ENCODE results near the gene SPSB1. TPM values are rescaled to one million over a fixed set of nuclear protein-coding genes. Genes with fewer than 3 reads are reported as not detected.

The SPSB1 gene
- total and polyA plus RNA-seq, 2 experiments from 2014 or later: 2.4 to 6.8 TPM

DNA sequence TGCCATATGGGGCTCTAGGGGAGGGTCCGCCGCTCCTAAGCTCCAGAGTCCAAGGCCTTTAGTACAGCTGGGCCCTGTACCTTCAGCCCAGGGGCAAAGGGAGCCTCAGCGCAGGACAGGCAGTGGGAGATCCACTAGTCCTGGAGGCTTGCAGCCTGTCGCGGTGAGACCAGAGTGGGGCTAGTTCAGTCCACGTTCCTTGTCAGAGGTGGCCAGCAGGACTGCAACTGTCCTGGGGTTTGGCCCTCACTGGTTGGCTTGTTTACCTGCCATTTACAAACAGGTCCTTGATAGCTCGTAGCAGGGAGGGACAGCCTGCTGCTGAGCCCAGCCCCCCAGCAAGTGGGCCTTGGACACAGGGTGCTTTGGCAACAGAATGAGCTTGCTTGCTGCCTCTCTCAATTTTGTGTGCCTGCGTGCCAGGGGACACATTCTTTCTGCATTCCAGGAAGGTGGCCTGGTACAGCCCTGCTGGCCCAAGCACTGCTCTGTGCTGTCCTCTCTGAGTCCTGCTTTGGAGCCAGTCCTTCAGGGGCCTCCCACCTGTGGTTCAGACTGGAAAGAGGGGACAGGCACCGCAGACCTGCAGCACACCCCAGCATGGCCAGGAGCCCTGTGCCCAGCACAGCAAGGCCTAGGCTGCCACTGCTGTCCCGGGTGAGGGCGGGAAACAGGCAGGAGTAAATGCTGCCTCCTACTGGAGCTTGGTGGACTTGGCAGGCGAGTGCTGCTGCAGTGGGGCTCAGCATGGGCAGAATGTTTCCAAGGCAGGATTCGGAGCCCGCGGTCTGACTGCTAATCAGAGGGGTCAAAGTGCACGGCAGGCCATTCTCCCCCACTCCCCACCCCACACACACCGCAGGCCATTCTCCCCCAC lies 42.9 kb upstream of the SPSB1 start:
- no peak overlapping the region for H3K4me2 ChIP-seq
- Mint-ChIP-seq H3K27me3 (ENCODE audit: insufficient read depth, low read depth, poor library complexity) (peaks cover 17% of the 10 kb centered on the region), H3K36me3 (ENCODE audit: low read depth) (no peaks in the 10 kb centered on the region; the same call in 2 of the 3 replicates), H3K4me3 (no peak overlapping the region), H3K9me3 (no peaks in the 10 kb centered on the region), H3K27ac (peak overlapping the region; percentile 82; the same call in 1 of the 2 replicates), H3K4me1 (peaks cover 58% of the 10 kb centered on the region)
- H3K27me3 ChIP-seq (ENCODE audit: insufficient read depth): no peaks in the 10 kb centered on the region
- no peak overlapping the region for H3K27ac ChIP-seq (ENCODE audit: low read depth)
- no peaks in the 10 kb centered on the region for H3K79me2 ChIP-seq (replicated peaks; ENCODE audit: insufficient read depth)
- no peaks in the 10 kb centered on the region for H4K20me1 ChIP-seq (replicated peaks; ENCODE audit: insufficient read depth)
- H3F3A ChIP-seq (replicated peaks; ENCODE audit: low read depth): no peaks in the 10 kb centered on the region
- no peaks in the 10 kb centered on the region for H3K9me2 ChIP-seq (ENCODE audit: insufficient read depth)
- ATAC-seq (peak; percentile 74), DNase-seq (ENCODE audit: low spot score) (peak; percentile 85)
- TF ChIP-seq, protein P1, sequence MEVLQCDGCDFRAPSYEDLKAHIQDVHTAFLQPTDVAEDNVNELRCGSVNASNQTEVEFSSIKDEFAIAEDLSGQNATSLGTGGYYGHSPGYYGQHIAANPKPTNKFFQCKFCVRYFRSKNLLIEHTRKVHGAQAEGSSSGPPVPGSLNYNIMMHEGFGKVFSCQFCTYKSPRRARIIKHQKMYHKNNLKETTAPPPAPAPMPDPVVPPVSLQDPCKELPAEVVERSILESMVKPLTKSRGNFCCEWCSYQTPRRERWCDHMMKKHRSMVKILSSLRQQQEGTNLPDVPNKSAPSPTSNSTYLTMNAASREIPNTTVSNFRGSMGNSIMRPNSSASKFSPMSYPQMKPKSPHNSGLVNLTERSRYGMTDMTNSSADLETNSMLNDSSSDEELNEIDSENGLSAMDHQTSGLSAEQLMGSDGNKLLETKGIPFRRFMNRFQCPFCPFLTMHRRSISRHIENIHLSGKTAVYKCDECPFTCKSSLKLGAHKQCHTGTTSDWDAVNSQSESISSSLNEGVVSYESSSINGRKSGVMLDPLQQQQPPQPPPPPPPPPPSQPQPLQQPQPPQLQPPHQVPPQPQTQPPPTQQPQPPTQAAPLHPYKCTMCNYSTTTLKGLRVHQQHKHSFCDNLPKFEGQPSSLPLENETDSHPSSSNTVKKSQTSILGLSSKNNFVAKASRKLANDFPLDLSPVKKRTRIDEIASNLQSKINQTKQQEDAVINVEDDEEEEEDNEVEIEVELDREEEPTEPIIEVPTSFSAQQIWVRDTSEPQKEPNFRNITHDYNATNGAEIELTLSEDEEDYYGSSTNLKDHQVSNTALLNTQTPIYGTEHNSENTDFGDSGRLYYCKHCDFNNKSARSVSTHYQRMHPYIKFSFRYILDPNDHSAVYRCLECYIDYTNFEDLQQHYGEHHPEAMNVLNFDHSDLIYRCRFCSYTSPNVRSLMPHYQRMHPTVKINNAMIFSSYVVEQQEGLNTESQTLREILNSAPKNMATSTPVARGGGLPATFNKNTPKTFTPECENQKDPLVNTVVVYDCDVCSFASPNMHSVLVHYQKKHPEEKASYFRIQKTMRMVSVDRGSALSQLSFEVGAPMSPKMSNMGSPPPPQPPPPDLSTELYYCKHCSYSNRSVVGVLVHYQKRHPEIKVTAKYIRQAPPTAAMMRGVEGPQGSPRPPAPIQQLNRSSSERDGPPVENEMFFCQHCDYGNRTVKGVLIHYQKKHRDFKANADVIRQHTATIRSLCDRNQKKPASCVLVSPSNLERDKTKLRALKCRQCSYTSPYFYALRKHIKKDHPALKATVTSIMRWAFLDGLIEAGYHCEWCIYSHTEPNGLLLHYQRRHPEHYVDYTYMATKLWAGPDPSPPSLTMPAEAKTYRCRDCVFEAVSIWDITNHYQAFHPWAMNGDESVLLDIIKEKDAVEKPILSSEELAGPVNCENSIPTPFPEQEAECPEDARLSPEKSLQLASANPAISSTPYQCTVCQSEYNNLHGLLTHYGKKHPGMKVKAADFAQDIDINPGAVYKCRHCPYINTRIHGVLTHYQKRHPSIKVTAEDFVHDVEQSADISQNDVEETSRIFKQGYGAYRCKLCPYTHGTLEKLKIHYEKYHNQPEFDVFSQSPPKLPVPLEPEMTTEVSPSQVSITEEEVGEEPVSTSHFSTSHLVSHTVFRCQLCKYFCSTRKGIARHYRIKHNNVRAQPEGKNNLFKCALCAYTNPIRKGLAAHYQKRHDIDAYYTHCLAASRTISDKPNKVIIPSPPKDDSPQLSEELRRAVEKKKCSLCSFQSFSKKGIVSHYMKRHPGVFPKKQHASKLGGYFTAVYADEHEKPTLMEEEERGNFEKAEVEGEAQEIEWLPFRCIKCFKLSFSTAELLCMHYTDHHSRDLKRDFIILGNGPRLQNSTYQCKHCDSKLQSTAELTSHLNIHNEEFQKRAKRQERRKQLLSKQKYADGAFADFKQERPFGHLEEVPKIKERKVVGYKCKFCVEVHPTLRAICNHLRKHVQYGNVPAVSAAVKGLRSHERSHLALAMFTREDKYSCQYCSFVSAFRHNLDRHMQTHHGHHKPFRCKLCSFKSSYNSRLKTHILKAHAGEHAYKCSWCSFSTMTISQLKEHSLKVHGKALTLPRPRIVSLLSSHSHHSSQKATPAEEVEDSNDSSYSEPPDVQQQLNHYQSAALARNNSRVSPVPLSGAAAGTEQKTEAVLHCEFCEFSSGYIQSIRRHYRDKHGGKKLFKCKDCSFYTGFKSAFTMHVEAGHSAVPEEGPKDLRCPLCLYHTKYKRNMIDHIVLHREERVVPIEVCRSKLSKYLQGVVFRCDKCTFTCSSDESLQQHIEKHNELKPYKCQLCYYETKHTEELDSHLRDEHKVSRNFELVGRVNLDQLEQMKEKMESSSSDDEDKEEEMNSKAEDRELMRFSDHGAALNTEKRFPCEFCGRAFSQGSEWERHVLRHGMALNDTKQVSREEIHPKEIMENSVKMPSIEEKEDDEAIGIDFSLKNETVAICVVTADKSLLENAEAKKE (CRISPR knock-in tag; IDR thresholded peaks at IDR 0.05): no peak
- TF ChIP-seq EZH2 (IDR thresholded peaks at IDR 0.05; ENCODE audit: low read depth, unreplicated experiment) (no peak), JUNB (IDR thresholded peaks at IDR 0.05; ENCODE audit: unreplicated experiment) (no peak), NANOG (IDR thresholded peaks at IDR 0.05; ENCODE audit: borderline replicate concordance) (no peak), STAT1 (IDR thresholded peaks at IDR 0.05; ENCODE audit: unreplicated experiment) (no peak), ZNF331 (CRISPR knock-in tag; IDR thresholded peaks at IDR 0.05; ENCODE audit: low read depth) (0 out of 2 replicates have a peak, but pooled peaks have one; percentile 20), EZH2phosphoT487 (IDR thresholded peaks at IDR 0.05; ENCODE audit: unreplicated experiment) (no peak), CREB1 (CRISPR knock-in tag; IDR thresholded peaks at IDR 0.05; ENCODE audit: low read depth) (no peak)
- TF ChIP-seq, protein P2, sequence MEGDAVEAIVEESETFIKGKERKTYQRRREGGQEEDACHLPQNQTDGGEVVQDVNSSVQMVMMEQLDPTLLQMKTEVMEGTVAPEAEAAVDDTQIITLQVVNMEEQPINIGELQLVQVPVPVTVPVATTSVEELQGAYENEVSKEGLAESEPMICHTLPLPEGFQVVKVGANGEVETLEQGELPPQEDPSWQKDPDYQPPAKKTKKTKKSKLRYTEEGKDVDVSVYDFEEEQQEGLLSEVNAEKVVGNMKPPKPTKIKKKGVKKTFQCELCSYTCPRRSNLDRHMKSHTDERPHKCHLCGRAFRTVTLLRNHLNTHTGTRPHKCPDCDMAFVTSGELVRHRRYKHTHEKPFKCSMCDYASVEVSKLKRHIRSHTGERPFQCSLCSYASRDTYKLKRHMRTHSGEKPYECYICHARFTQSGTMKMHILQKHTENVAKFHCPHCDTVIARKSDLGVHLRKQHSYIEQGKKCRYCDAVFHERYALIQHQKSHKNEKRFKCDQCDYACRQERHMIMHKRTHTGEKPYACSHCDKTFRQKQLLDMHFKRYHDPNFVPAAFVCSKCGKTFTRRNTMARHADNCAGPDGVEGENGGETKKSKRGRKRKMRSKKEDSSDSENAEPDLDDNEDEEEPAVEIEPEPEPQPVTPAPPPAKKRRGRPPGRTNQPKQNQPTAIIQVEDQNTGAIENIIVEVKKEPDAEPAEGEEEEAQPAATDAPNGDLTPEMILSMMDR (conservative IDR thresholded peaks at IDR 0.05; ENCODE audit: low read depth in 2 of 2): peak; percentile 72 to 91
- no peak overlapping the region for H2AFZ ChIP-seq
- H3K36me3 ChIP-seq (ENCODE audit: insufficient read depth): no peaks in the 10 kb centered on the region
- peaks cover 29% of the 10 kb centered on the region for H3K4me1 ChIP-seq (ENCODE audit: insufficient read depth)
- no peak overlapping the region for H3K4me3 ChIP-seq

All from GM23338 (cell line).